Hepatocyte (in vitro differentiated cells): ENCODE measurements around the gene PKP4. TPM values are rescaled to one million over a fixed set of nuclear protein-coding genes. Genes with fewer than 3 reads are reported as not detected.

ENCODE experiments used
- DNase-seq: peaks from one replicate; pipeline ENCODE4 v3.0.0-alpha.2; 2016; ENCODE audit warnings: low spot score
- H2AFZ ChIP-seq: fragments of 200-600 bp; sonication (generic); 2 replicates; pipeline ENCODE4 v1.6.0; 2016; ENCODE audit warnings: antibody characterized with exemption, mild to moderate bottlenecking
- H3K27ac ChIP-seq: fragments of 200-600 bp; sonication (generic); 2 replicates; pipeline ENCODE4 v1.5.1; 2016; ENCODE audit warnings: mild to moderate bottlenecking
- H3K27me3 ChIP-seq: fragments of 200-600 bp; sonication (generic); 2 replicates; pipeline ENCODE4 v1.6.1; 2016
- H3K36me3 ChIP-seq: fragments of 200-600 bp; sonication (generic); replicated peaks from 2 replicates; pipeline ENCODE4 v1.5.1; 2016; ENCODE audit warnings: low read depth; ENCODE audit not compliant: insufficient read depth
- H3K4me1 ChIP-seq: fragments of 200-600 bp; sonication (generic); 2 replicates; pipeline ENCODE4 v1.5.1; 2016; ENCODE audit warnings: mild to moderate bottlenecking, moderate library complexity; ENCODE audit not compliant: insufficient read depth
- H3K4me2 ChIP-seq: fragments of 200-600 bp; sonication (generic); 2 replicates; pipeline ENCODE4 v1.6.0; 2016
- H3K4me3 ChIP-seq: fragments of 200-600 bp; sonication (generic); 2 replicates; pipeline ENCODE4 v1.5.1; 2016; ENCODE audit warnings: mild to moderate bottlenecking
- H3K79me2 ChIP-seq: fragments of 200-600 bp; sonication (generic); 2 replicates; pipeline ENCODE4 v1.6.0; 2017; ENCODE audit warnings: mild to moderate bottlenecking
- H3K9me2 ChIP-seq: fragments of 200-600 bp; sonication (generic); replicated peaks from 2 replicates; pipeline ENCODE4 v1.6.0; 2017; ENCODE audit warnings: mild to moderate bottlenecking; ENCODE audit not compliant: insufficient read depth
- H3K9me3 ChIP-seq: fragments of 200-600 bp; sonication (generic); 2 replicates; pipeline ENCODE4 v1.5.1; 2016; ENCODE audit warnings: low read depth, mild to moderate bottlenecking
- H4K20me1 ChIP-seq: fragments of 200-600 bp; sonication (generic); 2 replicates; pipeline ENCODE4 v1.6.0; 2016; ENCODE audit warnings: mild to moderate bottlenecking; ENCODE audit not compliant: insufficient read depth, poor library complexity, severe bottlenecking
- CTCF ChIP-seq: fragments of 200-600 bp; sonication (generic); IDR thresholded peaks from 2 replicates; pipeline ENCODE4 v1.5.1; 2016; ENCODE audit warnings: antibody characterized with exemption, mild to moderate bottlenecking; ENCODE audit not compliant: poor library complexity
- EZH2 ChIP-seq: fragments of 200-600 bp; sonication (generic); IDR thresholded peaks from 2 replicates; pipeline ENCODE4 v1.6.1; 2016; ENCODE audit warnings: antibody characterized with exemption, mild to moderate bottlenecking, borderline replicate concordance
- EZH2phosphoT487 ChIP-seq: fragments of 200-600 bp; sonication (generic); IDR thresholded peaks from one replicate; pipeline ENCODE4 v1.6.1; 2018; ENCODE audit warnings: antibody characterized with exemption, mild to moderate bottlenecking, low read depth, moderate library complexity; ENCODE audit not compliant: unreplicated experiment, severe bottlenecking
- WGBS: methylation state at CpG from one replicate; pipeline ENCODE4 v1.1.6; 2016; ENCODE audit warnings: low lambda C conversion rate; ENCODE audit errors: missing lambda C conversion rate; 5-methylcytosine and 5-hydroxymethylcytosine counted together
- polyA plus RNA-seq: library from polyadenylated mRNA; unstranded; fragments of >200 nt; fragmentation: Nextera tagmentation; extraction: Ambion mirVana; gene quantifications from 2 replicates; pipeline ENCODE4 v1.2.1, GENCODE V29; 2016
- total RNA-seq: library from RNA; depleted of rRNA; stranded (reverse); fragments of >200 nt; gene quantifications from 2 replicates; pipeline ENCODE4 v1.2.3, GENCODE V29; 2014

The PKP4 gene
- total and polyA plus RNA-seq, 2 experiments from 2014 or later: 10.6 to 32.2 TPM

GRCh38 chr2:158618891-158619490 lies 162.2 kb downstream of the PKP4 start:
- TF ChIP-seq CTCF: no peak
- TF ChIP-seq EZH2phosphoT487: no peak
- TF ChIP-seq EZH2: no peak
- H3K79me2 ChIP-seq: no peaks in the 10 kb centered on the region
- H3K4me3 ChIP-seq: no peak overlapping the region
- peak overlapping the region; percentile 59 for H3K27ac ChIP-seq
- no peak for DNase-seq
- H3K9me2 ChIP-seq: no peaks in the 10 kb centered on the region
- H4K20me1 ChIP-seq: no peaks in the 10 kb centered on the region
- 40% methylated on average over 4 of the region's 4 CpGs for WGBS
- no peak overlapping the region for H2AFZ ChIP-seq
- no peaks in the 10 kb centered on the region for H3K9me3 ChIP-seq
- no peaks in the 10 kb centered on the region for H3K27me3 ChIP-seq
- H3K4me2 ChIP-seq: peak overlapping the region; percentile 56
- H3K4me1 ChIP-seq: peaks cover 5% of the 10 kb centered on the region
- H3K36me3 ChIP-seq: no peaks in the 10 kb centered on the region

GRCh38 chr2:158619496-158619895 lies 162.7 kb downstream of the PKP4 start:
- no peaks in the 10 kb centered on the region for H3K9me3 ChIP-seq
- TF ChIP-seq CTCF (no peak), EZH2 (no peak), EZH2phosphoT487 (no peak)
- H2AFZ ChIP-seq: no peak overlapping the region
- H3K9me2 ChIP-seq: no peaks in the 10 kb centered on the region
- H3K36me3 ChIP-seq: no peaks in the 10 kb centered on the region
- DNase-seq: peak; percentile 14
- H3K79me2 ChIP-seq: no peaks in the 10 kb centered on the region
- peaks cover 5% of the 10 kb centered on the region for H3K4me1 ChIP-seq
- no peak overlapping the region for H3K4me3 ChIP-seq
- H4K20me1 ChIP-seq: no peaks in the 10 kb centered on the region
- H3K4me2 ChIP-seq: peak overlapping the region; percentile 56
- 76% methylated on average over 2 of the region's 2 CpGs for WGBS
- peak overlapping the region; percentile 59 for H3K27ac ChIP-seq
- no peaks in the 10 kb centered on the region for H3K27me3 ChIP-seq

GRCh38 chr2:158620656-158621055 lies 163.9 kb downstream of the PKP4 start:
- Histone ChIP-seq H2AFZ (no peak overlapping the region), H3K9me2 (no peaks in the 10 kb centered on the region), H3K27ac (no peak overlapping the region), H3K9me3 (no peaks in the 10 kb centered on the region), H3K4me1 (peaks cover 5% of the 10 kb centered on the region), H3K4me2 (no peak overlapping the region), H3K79me2 (no peaks in the 10 kb centered on the region), H3K4me3 (no peak overlapping the region), H3K27me3 (no peaks in the 10 kb centered on the region), H4K20me1 (no peaks in the 10 kb centered on the region), H3K36me3 (no peaks in the 10 kb centered on the region)
- 80% methylated on average over 2 of the region's 2 CpGs for WGBS
- no peak for DNase-seq
- TF ChIP-seq EZH2: no peak
- TF ChIP-seq CTCF: no peak
- TF ChIP-seq EZH2phosphoT487: no peak
